ENCODE measurements around the gene LCE1C.

Gene LCE1C, protein sequence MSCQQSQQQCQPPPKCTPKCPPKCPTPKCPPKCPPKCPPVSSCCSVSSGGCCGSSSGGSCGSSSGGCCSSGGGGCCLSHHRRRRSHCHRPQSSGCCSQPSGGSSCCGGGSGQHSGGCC

GRCh38 chr1:152806576-152806975, at the start of gene LCE1C:
Gene LCE1C, minus strand, starts transcription at chr1:152806651. Its CDS starts 1,173 bp downstream, at chr1:152805478.
- no peak for DNase-seq (ENCODE audit: low read depth, low spot score)

GRCh38 chr1:152855661-152856060, 49.2 kb upstream of the LCE1C start:
- DNase-seq (ENCODE audit: low read depth, low spot score): no peak

DNA sequence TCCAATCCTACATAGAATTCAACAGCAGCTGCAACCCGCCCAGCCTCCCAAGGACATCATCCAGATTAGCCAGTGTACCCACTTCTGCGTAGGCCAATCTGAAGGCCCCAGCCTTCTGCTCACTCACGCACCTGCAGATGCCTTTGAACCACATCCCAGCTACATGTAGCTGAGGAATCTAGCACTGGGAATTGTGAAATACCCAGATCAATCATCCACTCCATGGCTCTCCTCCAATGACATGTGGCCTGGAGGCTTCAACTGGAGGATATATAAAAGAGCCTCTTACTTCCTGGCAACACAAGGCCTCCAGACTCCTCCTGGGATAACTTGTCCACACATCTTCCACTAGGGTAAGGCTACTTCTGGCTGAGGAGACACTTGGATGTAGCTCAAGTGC, 36.1 kb upstream of the LCE1C start, which contains the start of gene LCE6A:
Gene LCE6A (plus strand): TSS at position 301 of the 400 bp plus-strand sequence. CDS start 665 bp downstream, outside the sequence.
- no peak for DNase-seq (ENCODE audit: low read depth, low spot score)

GRCh38 chr1:152836870-152837269, 30.4 kb upstream of the LCE1C start:
- DNase-seq (ENCODE audit: low read depth, low spot score): no peak

DNA sequence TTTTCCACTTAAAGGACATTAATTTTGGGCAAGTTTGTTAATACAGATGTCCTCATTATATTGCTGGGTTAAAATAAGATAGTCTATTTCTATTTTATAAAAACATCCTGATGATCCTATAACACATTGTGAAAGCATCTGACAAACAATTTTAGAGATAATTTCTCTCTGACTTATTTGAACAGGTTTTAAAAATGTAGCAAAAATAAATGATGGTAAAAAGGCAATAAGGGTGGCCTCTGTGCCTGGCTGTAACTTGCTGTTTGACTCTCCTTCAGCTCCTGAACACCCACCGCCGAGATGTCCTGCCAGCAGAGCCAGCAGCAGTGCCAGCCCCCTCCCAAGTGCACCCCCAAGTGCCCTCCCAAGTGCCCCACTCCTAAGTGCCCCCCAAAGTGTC, 20.7 kb upstream of the LCE1C start, which contains the start of gene LCE1A:
Gene LCE1A (plus strand): TSS at position 301 of the 400 bp plus-strand sequence. CDS start 0 bp downstream, at position 301.
- no peak for DNase-seq (ENCODE audit: low read depth, low spot score)

DNA sequence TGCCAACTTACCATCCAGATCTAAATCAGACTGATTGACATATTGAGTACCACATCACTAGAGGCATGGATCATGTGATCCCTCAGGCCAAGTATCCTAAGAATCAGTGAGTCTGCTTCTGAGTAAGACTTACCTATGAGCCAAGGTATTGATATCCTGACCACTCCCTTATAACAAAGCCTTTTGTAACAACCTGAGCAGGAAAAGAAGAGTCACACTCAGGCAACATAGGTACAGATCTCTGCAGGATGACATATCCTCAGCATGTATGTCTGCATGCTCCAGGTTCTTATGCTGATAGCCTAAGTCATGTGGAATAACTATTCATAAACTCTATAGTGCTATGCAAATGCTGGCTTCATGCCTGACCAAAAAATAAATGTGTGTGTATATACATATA, 18.5 kb upstream of the LCE1C start:
- DNase-seq (ENCODE audit: low read depth, low spot score): no peak

GRCh38 chr1:152823294-152823693, 16.8 kb upstream of the LCE1C start:
- no peak for DNase-seq (ENCODE audit: low read depth, low spot score)

- DNase-seq (ENCODE audit: low read depth, low spot score): no peak
Measured at GRCh38 chr1:152817309-152817708, 10.9 kb upstream of the LCE1C start.

DNA sequence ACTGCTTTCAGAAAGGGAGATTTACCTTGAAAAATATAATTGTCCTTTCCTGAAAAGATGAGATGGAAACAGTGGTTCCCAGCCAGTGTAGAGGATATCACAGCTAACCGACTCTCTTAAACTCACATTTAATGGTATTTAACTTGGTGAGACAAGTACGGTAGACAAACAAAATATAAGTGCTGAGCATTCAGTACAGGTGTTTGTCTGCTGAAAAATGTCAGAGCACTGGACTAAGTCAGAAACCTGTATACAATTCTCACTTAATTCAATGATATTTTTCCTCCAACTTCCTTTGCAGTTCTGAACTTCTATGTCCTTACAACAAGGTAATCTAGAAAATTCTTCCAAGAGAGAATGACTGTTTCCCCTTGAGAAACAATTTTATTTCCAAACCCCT, 5.2 kb upstream of the LCE1C start, which contains the start of gene LCE1B:
Gene LCE1B (plus strand): TSS at position 301 of the 400 bp plus-strand sequence. CDS start 476 bp downstream, outside the sequence.
- DNase-seq (ENCODE audit: low read depth, low spot score): no peak

DNA sequence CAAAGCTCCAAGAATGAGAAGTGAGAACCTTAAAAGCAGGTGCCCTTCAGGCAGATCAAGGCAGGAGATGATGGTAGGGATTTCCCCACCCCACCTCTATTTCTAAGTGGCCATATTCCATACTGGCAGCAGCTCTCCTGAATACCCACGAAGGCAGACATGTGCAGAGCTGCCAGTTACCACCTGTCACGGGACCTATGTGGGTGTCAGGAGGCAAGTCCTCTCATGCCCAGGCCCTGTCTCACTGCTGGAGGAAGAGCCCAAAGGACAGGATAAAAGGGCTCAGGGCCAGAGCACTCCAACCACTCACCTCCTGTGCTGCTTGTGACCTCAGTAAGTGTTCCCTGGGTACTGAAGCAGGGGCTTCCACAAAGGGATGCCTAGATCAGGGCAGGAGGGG, 4.6 kb upstream of the LCE1C start:
- no peak for DNase-seq (ENCODE audit: low read depth, low spot score)

DNA sequence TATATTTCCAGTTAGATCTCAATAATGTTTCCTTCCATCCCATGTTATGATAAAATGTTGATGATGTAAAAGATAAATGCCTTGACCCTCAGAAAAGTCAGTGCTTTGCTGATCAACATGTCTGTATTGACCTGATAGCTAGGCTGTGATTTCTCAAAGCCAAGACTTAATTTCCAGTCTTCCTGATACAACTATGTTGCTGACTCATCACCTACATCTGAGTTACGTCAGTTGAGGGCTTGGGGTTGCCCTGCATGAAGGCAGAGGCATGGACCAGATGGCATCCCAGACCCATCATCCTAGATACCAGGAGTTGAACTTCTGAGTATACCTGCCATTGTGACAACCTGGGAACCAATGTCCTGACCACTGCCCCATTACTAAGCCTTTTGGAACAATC, 5.1 kb downstream of the LCE1C start:
- DNase-seq (ENCODE audit: low read depth, low spot score): no peak

- DNase-seq (ENCODE audit: low read depth, low spot score): no peak
Measured at GRCh38 chr1:152796421-152796820, 10.0 kb downstream of the LCE1C start, which contains the start of gene LCE1D. Gene LCE1D, plus strand, starts transcription at chr1:152796721. Its CDS starts 1,074 bp downstream, at chr1:152797795.

DNA sequence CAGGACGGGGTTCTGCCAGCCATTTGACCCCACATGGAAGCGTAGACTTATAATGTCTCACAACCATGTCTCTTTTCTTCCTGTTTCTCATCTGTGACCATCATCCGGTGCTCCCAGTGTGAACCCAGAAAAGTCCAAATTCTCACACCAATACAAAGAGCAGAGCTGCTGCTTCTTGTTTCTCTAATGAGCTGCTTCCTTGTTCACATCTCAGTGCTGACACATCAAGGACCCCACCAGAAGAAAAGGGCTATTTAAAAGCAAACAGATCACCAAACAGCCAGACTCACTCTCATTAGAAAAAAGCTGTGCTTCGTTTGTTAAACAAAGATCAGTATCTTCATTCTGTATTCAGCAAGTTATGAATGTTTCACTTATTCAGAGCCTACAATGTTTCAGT, 10.8 kb downstream of the LCE1C start:
- DNase-seq (ENCODE audit: low read depth, low spot score): no peak

GRCh38 chr1:152786077-152786476, 20.4 kb downstream of the LCE1C start, which contains the start of gene LCE1E:
Gene LCE1E, plus strand, starts transcription at chr1:152786257. Its CDS starts 1,043 bp downstream, at chr1:152787300.
- DNase-seq (ENCODE audit: low read depth, low spot score): no peak

DNA sequence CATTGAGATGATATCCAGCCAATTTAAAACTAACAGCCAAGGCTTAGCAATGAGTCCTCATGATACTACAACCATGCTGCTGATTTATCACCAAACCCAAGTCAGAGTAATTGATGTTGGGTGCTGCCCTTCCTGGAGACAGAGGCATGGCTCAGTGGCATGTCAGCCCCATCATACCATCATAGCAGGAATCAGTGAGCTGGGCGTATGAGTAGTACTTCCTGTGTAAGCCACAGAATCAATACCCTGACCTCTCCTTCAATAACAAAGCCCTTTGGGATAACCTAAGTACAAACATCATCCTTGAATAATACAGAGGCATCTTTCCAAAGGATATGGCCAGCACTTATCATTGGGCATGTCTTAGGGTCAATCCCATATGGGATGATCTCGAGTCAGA, 23.4 kb downstream of the LCE1C start:
- no peak for DNase-seq (ENCODE audit: low read depth, low spot score)

GRCh38 chr1:152777510-152778137, 28.8 kb downstream of the LCE1C start:
- no peak for DNase-seq (ENCODE audit: low read depth, low spot score)

- no peak for DNase-seq (ENCODE audit: low read depth, low spot score)
Measured at GRCh38 chr1:152776361-152776760, 30.1 kb downstream of the LCE1C start.

DNA sequence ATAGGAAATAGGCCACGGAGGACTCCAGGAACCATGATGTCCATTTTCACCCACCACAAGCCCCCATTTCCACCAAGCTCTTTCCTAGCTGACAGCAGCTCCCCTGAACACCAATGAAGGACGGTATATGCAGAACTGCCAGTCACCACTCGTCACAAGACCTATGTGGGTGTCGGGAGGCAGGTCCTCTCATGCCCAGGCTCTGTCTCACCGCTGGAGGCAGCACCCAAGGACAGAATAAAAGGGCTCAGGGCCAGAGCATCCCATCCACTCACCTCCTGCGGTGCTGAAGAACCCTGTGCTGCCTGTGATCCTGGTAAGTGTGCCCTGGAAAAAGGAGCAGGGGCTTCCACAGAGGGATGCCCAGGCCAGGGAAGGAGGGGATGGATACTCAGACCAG, 31.6 kb downstream of the LCE1C start, which contains the start of gene LCE1F:
Gene LCE1F (plus strand): TSS at position 266 of the 400 bp plus-strand sequence. CDS start 1,232 bp downstream, outside the sequence.
- DNase-seq (ENCODE audit: low read depth, low spot score): no peak

GRCh38 chr1:152770411-152770810, 36.0 kb downstream of the LCE1C start:
- DNase-seq (ENCODE audit: low read depth, low spot score): no peak

GRCh38 chr1:152768847-152769533, 37.5 kb downstream of the LCE1C start:
- no peak for DNase-seq (ENCODE audit: low read depth, low spot score)

- DNase-seq (ENCODE audit: low read depth, low spot score): no peak
Measured at GRCh38 chr1:152761609-152762213, 44.7 kb downstream of the LCE1C start.

Measured in activated CD4-positive, CD25-positive, alpha-beta regulatory T cell treated with anti-CD3 and anti-CD28 coated beads, Interleukin-2, amount 50 U/mL, for 16 hours (primary cell).